Body of pancreas (tissue), 4 donors: ENCODE data around the gene SPATA16.

ENCODE experiments used
- CTCF ChIP-seq, 7 experiments: fragments of 450-650 bp in 4 of 7; fragments of 200-600 bp in 3 of 7; sonication (generic) in 3 of 7; IDR thresholded peaks; one replicate each; pipeline ENCODE4 v1.5.1; 2016 to 2019; ENCODE audit warnings: antibody characterized with exemption in 7 of 7
- POLR2A ChIP-seq, 3 donors: fragments of 450-650 bp; IDR thresholded peaks; one replicate each; pipeline ENCODE4 v1.6.1; 2016; ENCODE audit warnings: antibody characterized with exemption in 3 of 3, mild to moderate bottlenecking in 2 of 3

GRCh38 chr3:173064631-173065030 is 76.4 kb downstream of the SPATA16 start:
- TF ChIP-seq POLR2A (IDR thresholded peaks at IDR 0.05) (no peak), CTCF (IDR thresholded peaks at IDR 0.05) (no peak)
